K562 (cell line): ENCODE data around the gene ERAL1. TPM values are rescaled to one million over a fixed set of nuclear protein-coding genes. Genes with fewer than 3 reads are reported as not detected.

Experiments used
- DEAF1 ChIP-seq: fragments of 450-650 bp; formaldehyde crosslinking; IDR thresholded peaks from 2 replicates; pipeline ENCODE4 v1.4.0; 2020; ENCODE audit warnings: mild to moderate bottlenecking, moderate library complexity
- EHMT2 ChIP-seq: fragments of 450-650 bp; IDR thresholded peaks from 2 replicates; pipeline ENCODE4 v1.6.1; 2018; ENCODE audit warnings: antibody characterized with exemption
- ETS2 ChIP-seq: IDR thresholded peaks from 2 replicates; pipeline ENCODE4 v1.6.1; 2016; ENCODE audit warnings: borderline replicate concordance, missing genetic modification characterization, mild to moderate bottlenecking, moderate library complexity, missing compliant biosample characterization; ENCODE audit not compliant: poor library complexity, severe bottlenecking
- NELFE ChIP-seq: IDR thresholded peaks from 2 replicates; pipeline ENCODE4 v1.6.1; 2011; ENCODE audit warnings: mild to moderate bottlenecking; ENCODE audit not compliant: insufficient read depth, insufficient read length
- NEUROD1 ChIP-seq: fragments of 150-350 bp; IDR thresholded peaks from 2 replicates; pipeline ENCODE4 v1.6.1; 2014; ENCODE audit warnings: borderline replicate concordance, low read length, low read depth; ENCODE audit not compliant: partially characterized antibody
- NR2C1 ChIP-seq, 2 experiments: fragments of 450-650 bp; IDR thresholded peaks; 2 replicates each; pipeline ENCODE4 v1.6.1; 2017; ENCODE audit warnings: mild to moderate bottlenecking in 2 of 2, antibody characterized with exemption in 1 of 2, inconsistent platforms in 1 of 2, missing compliant biosample characterization in 1 of 2, missing genetic modification characterization in 1 of 2
- RBM39 ChIP-seq: fragments of 200-400 bp; formaldehyde crosslinking; optimal IDR thresholded peaks from 2 replicates; pipeline ENCODE3; 2018; ENCODE audit warnings: low read depth, low read length
- SMARCA5 ChIP-seq: fragments of 450-650 bp; IDR thresholded peaks from 2 replicates; pipeline ENCODE4 v1.6.1; 2016
- SRF ChIP-seq, 2 experiments: fragments of 250-450, 450-650 bp in 1 of 2; sonication (Bioruptor Pico) in 1 of 2; sonication (generic) in 1 of 2; formaldehyde crosslinking; IDR thresholded peaks; 2 replicates each; pipeline versions ENCODE4 v1.5.0 to v1.5.1; 2020 to 2022; ENCODE audit warnings: mild to moderate bottlenecking in 1 of 2, missing genetic modification reagents in 1 of 2
- THRAP3 ChIP-seq: fragments of 450-650 bp; IDR thresholded peaks from 2 replicates; pipeline ENCODE4 v1.6.1; 2016; ENCODE audit warnings: mild to moderate bottlenecking, inconsistent platforms, borderline replicate concordance
- ZBED1 ChIP-seq: IDR thresholded peaks from 2 replicates; pipeline ENCODE4 v1.6.1; 2014
- ZBTB12 ChIP-seq: fragments of 250-450 bp; sonication (Bioruptor Pico); IDR thresholded peaks from 2 replicates; pipeline ENCODE4 v1.4.0; 2020
- ZBTB17 ChIP-seq: fragments of 450-650 bp; formaldehyde crosslinking; IDR thresholded peaks from 2 replicates; pipeline ENCODE4 v1.4.0; 2020; ENCODE audit warnings: mild to moderate bottlenecking
- ZNF263 ChIP-seq: sonication (generic); formaldehyde crosslinking; IDR thresholded peaks from 2 replicates; pipeline ENCODE4 v1.8.0; 2022; ENCODE audit warnings: mild to moderate bottlenecking, missing genetic modification reagents, borderline replicate concordance
- ZNF766 ChIP-seq: fragments of 200-800 bp; sonication (Bioruptor generic); conservative IDR thresholded peaks from 2 replicates; pipeline ENCODE4 v1.6.1; 2016; ENCODE audit warnings: missing genetic modification characterization, missing compliant biosample characterization
- polyA plus RNA-seq, 8 experiments: library from polyadenylated mRNA; depleted of rRNA in 4 of 8; stranded (reverse) in 5 of 8; unstranded in 3 of 8; fragments of >200 nt; fragmentation: Nextera tagmentation in 2 of 8; fragmentation: Illumina TruSeq in 1 of 8; extraction: Ambion mirVana in 2 of 8; extraction: Trizol in 1 of 8; gene quantifications; 2 replicates each; pipeline versions ENCODE4 v1.2.1 to v1.2.3, GENCODE V29; 2011 to 2014; ENCODE audit warnings: inconsistent platforms in 1 of 8, missing spikeins in 1 of 8
- total RNA-seq, 7 experiments: library from RNA; depleted of rRNA in 6 of 7; stranded (reverse); fragments of >200 nt in 6 of 7; fragmentation: Illumina TruSeq in 2 of 7; extraction: Trizol in 2 of 7; gene quantifications; 2 replicates each; pipeline versions ENCODE4 v1.2.1 to v1.2.3, GENCODE V29; 2011 to 2021; ENCODE audit warnings: low replicate concordance in 1 of 7
- TF ChIP-seq, protein P1 (sequence below): fragments of 450-650 bp; formaldehyde crosslinking; IDR thresholded peaks from 2 replicates; pipeline ENCODE4 v1.4.0; 2022; ENCODE audit warnings: missing genetic modification characterization
- TF ChIP-seq, protein P2 (sequence below): fragments of 250-450 bp; sonication (Bioruptor Pico); IDR thresholded peaks from 2 replicates; pipeline ENCODE4 v1.5.0; 2021; ENCODE audit warnings: mild to moderate bottlenecking, moderate library complexity
- TF ChIP-seq, protein P3 (sequence below): sonication (generic); formaldehyde crosslinking; IDR thresholded peaks from 2 replicates; pipeline ENCODE4 v1.8.0; 2022; ENCODE audit warnings: mild to moderate bottlenecking, low read depth, missing genetic modification reagents

The ERAL1 gene
- total and polyA plus RNA-seq, 9 of the 15 experiments (the other 6 are each of a cell fraction or from before 2014, with no cell fraction given), result 37.5 to 351 (median 106) TPM

DNA sequence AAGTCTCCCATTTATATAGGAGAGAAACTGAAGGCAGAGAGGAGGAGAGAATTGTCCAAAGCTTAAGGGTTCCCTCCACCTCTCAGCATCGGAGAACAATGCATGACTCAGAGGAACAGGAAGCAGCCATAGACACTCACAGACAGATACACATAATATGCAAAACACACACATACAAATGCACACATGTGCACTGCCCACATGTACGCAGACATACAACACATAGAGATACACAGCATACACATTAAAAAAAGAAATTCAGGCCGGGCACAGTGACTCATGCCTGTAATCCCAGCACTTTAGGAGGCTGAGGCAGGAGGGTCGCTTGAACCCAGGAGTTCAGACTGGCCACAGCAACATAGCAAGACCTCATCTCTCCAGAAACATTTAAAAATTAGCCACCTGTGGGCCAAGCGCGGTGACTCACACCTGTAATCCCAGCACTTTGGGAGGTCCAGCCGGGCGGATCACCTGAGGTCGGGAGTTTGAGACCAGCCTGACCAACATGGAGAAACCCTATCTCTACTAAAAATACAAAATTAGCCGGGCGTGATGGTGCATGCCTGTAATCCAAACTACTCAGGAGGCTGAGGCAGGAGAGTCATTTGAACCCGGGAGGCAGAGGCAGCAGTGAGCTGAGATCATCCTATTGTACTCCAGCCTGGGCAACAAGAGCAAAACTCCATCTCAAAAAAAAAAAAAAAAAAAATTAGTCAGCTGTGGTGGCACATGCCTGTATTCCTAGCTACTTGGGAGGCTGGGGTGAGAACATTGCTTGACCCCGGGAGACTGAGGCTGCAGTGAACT lies 11.3 kb downstream of the ERAL1 start (continued):
- TF ChIP-seq, protein P1, sequence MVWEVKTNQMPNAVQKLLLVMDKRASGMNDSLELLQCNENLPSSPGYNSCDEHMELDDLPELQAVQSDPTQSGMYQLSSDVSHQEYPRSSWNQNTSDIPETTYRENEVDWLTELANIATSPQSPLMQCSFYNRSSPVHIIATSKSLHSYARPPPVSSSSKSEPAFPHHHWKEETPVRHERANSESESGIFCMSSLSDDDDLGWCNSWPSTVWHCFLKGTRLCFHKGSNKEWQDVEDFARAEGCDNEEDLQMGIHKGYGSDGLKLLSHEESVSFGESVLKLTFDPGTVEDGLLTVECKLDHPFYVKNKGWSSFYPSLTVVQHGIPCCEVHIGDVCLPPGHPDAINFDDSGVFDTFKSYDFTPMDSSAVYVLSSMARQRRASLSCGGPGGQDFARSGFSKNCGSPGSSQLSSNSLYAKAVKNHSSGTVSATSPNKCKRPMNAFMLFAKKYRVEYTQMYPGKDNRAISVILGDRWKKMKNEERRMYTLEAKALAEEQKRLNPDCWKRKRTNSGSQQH (CRISPR knock-in tag), result no peak
- TF ChIP-seq EHMT2 (no peak; the same call in 1 of the 2 replicates), ETS2 (tag) (no peak), SRF (CRISPR knock-in tag; IDR thresholded peaks at IDR 0.05) (no peak), THRAP3 (no peak), DEAF1 (CRISPR knock-in tag) (no peak), ZNF263 (CRISPR knock-in tag) (no peak), RBM39 (no peak), NEUROD1 (no peak), NR2C1 (IDR thresholded peaks at IDR 0.05) (peak; percentile 10; the same call in 1 of the 2 replicates), NR2C1 (tag; IDR thresholded peaks at IDR 0.05) (no peak), SMARCA5 (peak; percentile 76; the same call in 1 of the 2 replicates), ZNF766 (CRISPR knock-in tag) (no peak), ZBTB17 (CRISPR knock-in tag) (no peak), NELFE (no peak), ZBTB12 (CRISPR knock-in tag) (no peak), ZBED1 (no peak)
- TF ChIP-seq, protein P2, sequence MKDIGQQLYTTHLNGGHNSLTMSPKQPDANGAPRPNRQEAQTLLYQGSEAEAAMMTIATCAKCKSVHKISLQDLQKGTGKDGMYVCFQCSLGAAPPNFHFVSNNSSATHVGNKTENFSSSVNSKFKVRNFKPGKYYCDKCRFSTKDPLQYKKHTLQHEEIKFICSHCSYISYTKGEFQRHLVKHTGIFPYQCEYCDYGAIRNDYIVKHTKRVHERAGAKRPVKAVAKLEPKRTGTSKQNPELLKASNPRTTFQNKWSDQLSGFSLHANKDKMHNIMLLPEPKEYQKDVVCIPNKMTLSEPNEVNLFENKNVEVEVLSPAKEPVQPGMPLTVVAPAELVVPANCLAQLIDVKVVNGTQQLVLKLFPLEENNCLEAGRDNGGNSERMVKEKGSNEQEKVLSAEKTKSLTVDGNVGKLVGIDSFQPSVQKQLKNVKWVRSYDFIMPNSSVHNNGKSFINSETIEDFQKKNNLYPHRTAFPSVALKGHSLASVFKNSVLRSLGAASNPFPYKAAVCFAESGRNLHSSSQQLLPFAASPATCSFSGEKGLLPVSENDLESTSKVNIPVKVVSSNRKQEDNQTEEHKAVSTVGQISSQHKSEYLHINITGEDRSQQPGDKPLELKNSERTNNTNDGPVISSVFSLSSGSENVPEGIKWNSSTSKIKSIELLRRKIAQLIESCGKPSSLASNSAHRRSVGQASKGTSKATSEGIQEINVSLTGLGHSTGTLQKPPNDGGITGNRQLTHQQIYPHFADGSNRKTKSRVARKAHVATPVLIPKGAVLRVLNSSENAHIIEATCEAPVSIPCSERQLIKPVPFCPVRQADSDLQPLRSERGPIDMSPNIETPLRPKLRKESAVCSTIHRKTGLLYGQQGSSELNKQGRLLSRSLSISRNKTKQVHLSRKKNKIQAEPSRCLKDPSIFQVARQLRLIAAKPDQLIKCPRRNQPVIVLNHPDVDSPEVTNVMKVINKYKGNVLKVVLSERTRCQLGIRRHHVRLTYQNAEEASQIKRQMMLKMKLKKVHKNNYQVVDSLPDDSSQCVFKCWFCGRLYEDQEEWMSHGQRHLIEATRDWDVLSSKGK (CRISPR knock-in tag), result no peak
- TF ChIP-seq, protein P3, sequence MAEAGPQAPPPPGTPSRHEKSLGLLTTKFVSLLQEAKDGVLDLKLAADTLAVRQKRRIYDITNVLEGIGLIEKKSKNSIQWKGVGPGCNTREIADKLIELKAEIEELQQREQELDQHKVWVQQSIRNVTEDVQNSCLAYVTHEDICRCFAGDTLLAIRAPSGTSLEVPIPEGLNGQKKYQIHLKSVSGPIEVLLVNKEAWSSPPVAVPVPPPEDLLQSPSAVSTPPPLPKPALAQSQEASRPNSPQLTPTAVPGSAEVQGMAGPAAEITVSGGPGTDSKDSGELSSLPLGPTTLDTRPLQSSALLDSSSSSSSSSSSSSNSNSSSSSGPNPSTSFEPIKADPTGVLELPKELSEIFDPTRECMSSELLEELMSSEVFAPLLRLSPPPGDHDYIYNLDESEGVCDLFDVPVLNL (CRISPR knock-in tag), result no peak
